K562 (cell line): Measurements from ENCODE around the gene TIMM17B. TPM values are rescaled to one million over a fixed set of nuclear protein-coding genes. Genes with fewer than 3 reads are reported as not detected.

Experiments used
- CHD1 ChIP-seq: fragments of 200-600 bp; sonication (generic); IDR thresholded peaks from one replicate; pipeline ENCODE4 v1.6.1; 2012; ENCODE audit warnings: mild to moderate bottlenecking, moderate library complexity, low read length, inconsistent platforms
- E2F3 ChIP-seq: fragments of 250-450 bp; sonication (Bioruptor Pico); IDR thresholded peaks from 2 replicates; pipeline ENCODE4 v1.4.0; 2020; ENCODE audit warnings: mild to moderate bottlenecking
- FUS ChIP-seq: fragments of 200-400 bp; formaldehyde crosslinking; optimal IDR thresholded peaks from 2 replicates; pipeline ENCODE3; 2017; ENCODE audit warnings: low read depth, low read length
- JUN ChIP-seq, 2 experiments: sonication (generic) in 1 of 2; formaldehyde crosslinking in 1 of 2; IDR thresholded peaks; 2 replicates each; pipeline versions ENCODE4 v1.6.1 to v1.8.0; 2012 to 2022; ENCODE audit warnings: borderline replicate concordance in 2 of 2, mild to moderate bottlenecking in 2 of 2, improper control_type of control experiment in 1 of 2, low read depth in 1 of 2, low read length in 1 of 2, missing genetic modification reagents in 1 of 2
- JUND ChIP-seq, 2 experiments: IDR thresholded peaks; 2 replicates in 1 of 2; 3 replicates in 1 of 2; pipeline ENCODE4 v1.6.1; 2011; ENCODE audit warnings: borderline replicate concordance in 2 of 2, low read depth in 2 of 2, low read length in 2 of 2, improper control_type of control experiment in 1 of 2, missing biosample characterization in 1 of 2, missing genetic modification characterization in 1 of 2, missing genetic modification reagents in 1 of 2
- KDM1A ChIP-seq, 2 experiments: fragments of 450-650 bp; IDR thresholded peaks; 2 replicates each; pipeline ENCODE4 v1.6.1; 2016; ENCODE audit warnings: mild to moderate bottlenecking in 2 of 2
- KLF13 ChIP-seq: fragments of 450-650 bp; IDR thresholded peaks from 2 replicates; pipeline ENCODE4 v1.6.1; 2016; ENCODE audit warnings: missing genetic modification characterization, low read depth, mild to moderate bottlenecking, missing compliant biosample characterization, moderate library complexity, borderline replicate concordance
- POLR2AphosphoS5 ChIP-seq: IDR thresholded peaks from 2 replicates; pipeline ENCODE4 v1.6.1; 2011; ENCODE audit warnings: mild to moderate bottlenecking, low read depth, low read length, moderate library complexity; ENCODE audit not compliant: control insufficient read depth, insufficient read depth
- PTBP1 ChIP-seq: fragments of 200-400 bp; formaldehyde crosslinking; IDR thresholded peaks from 2 replicates; pipeline ENCODE4 v1.6.1; 2017; ENCODE audit warnings: low read depth, low read length
- RUNX1 ChIP-seq: sonication (generic); IDR thresholded peaks from 2 replicates; pipeline ENCODE4 v1.6.1; 2016; ENCODE audit warnings: antibody characterized with exemption, low read depth
- ZBED1 ChIP-seq: IDR thresholded peaks from 2 replicates; pipeline ENCODE4 v1.6.1; 2014
- ZC3H8 ChIP-seq: fragments of 450-650 bp; IDR thresholded peaks from 2 replicates; pipeline ENCODE4 v1.6.1; 2017
- ZFP1 ChIP-seq: fragments of 450-650 bp; formaldehyde crosslinking; IDR thresholded peaks from 2 replicates; pipeline ENCODE4 v1.4.0; 2020; ENCODE audit warnings: mild to moderate bottlenecking, mixed read lengths
- ZNF146 ChIP-seq: IDR thresholded peaks from one replicate; pipeline ENCODE4 v1.6.1; 2018; ENCODE audit warnings: missing compliant biosample characterization; ENCODE audit not compliant: unreplicated experiment
- ZNF347 ChIP-seq: fragments of 450-650 bp; formaldehyde crosslinking; IDR thresholded peaks from 2 replicates; pipeline ENCODE4 v1.4.0; 2020; ENCODE audit warnings: low read depth, mild to moderate bottlenecking, moderate library complexity
- polyA plus RNA-seq, 8 experiments: library from polyadenylated mRNA; depleted of rRNA in 4 of 8; stranded (reverse) in 5 of 8; unstranded in 3 of 8; fragments of >200 nt; fragmentation: Nextera tagmentation in 2 of 8; fragmentation: Illumina TruSeq in 1 of 8; extraction: Ambion mirVana in 2 of 8; extraction: Trizol in 1 of 8; gene quantifications; 2 replicates each; pipeline versions ENCODE4 v1.2.1 to v1.2.3, GENCODE V29; 2011 to 2014; ENCODE audit warnings: inconsistent platforms in 1 of 8, missing spikeins in 1 of 8
- total RNA-seq, 7 experiments: library from RNA; depleted of rRNA in 6 of 7; stranded (reverse); fragments of >200 nt in 6 of 7; fragmentation: Illumina TruSeq in 2 of 7; extraction: Trizol in 2 of 7; gene quantifications; 2 replicates each; pipeline versions ENCODE4 v1.2.1 to v1.2.3, GENCODE V29; 2011 to 2021; ENCODE audit warnings: low replicate concordance in 1 of 7
- TF ChIP-seq, protein P1 (sequence below): sonication (generic); formaldehyde crosslinking; IDR thresholded peaks from 2 replicates; pipeline ENCODE4 v1.8.0; 2022; ENCODE audit warnings: mild to moderate bottlenecking, missing genetic modification reagents, borderline replicate concordance
- TF ChIP-seq, protein P2 (sequence below): sonication (generic); formaldehyde crosslinking; IDR thresholded peaks from 2 replicates; pipeline ENCODE4 v1.8.0; 2022; ENCODE audit warnings: mild to moderate bottlenecking, missing genetic modification reagents
- TF ChIP-seq, protein P3 (sequence below), 2 experiments: fragments of 450-650 bp in 1 of 2; IDR thresholded peaks; 2 replicates each; pipeline ENCODE4 v1.6.1; 2011 to 2017; ENCODE audit warnings: low read depth in 2 of 2, antibody characterized with exemption in 1 of 2, borderline replicate concordance in 1 of 2, low read length in 1 of 2, mild to moderate bottlenecking in 1 of 2, mixed read lengths in 1 of 2; ENCODE audit not compliant: control insufficient read depth in 1 of 2

The TIMM17B gene
- total and polyA plus RNA-seq, 9 of the 15 experiments (the other 6 are each of a cell fraction or from before 2014, with no cell fraction given) = 9.9 to 184 (median 115) TPM

DNA sequence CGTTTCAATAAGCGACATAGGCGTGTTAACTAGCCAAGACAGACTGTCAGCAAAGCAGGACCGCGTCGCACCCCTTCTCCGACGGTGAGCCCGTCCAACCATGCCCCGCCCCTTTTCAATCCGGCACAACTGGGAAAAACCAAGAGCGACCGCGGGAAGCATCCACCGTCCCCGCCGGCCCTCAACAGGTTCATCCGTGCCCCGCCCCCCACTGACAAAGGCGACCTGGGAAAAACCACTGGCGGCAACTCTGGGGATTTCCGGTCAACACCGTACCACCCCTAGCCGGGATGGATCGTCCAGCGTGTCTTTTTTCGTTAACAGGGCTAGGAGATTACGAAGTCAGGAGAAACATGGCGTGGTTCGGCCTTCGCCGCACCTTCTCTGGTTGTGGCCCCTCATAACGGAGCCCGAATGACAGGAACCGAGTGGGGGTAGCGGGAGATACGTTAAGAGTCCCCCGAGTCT, 377 bp downstream of the TIMM17B start (continued):
- TF ChIP-seq KLF13 (tag) (no peak; the same call in 1 of the 2 replicates), ZBED1 (no peak), ZNF347 (CRISPR knock-in tag) (no peak), KDM1A (IDR thresholded peaks at IDR 0.05) (no peak), ZNF146 (CRISPR knock-in tag) (no peak), E2F3 (CRISPR knock-in tag) (no peak), ZFP1 (no peak), CHD1 (no peak), FUS (no peak), RUNX1 (no peak), PTBP1 (no peak), POLR2AphosphoS5 (peak; percentile 29), ZC3H8 (no peak), JUND (IDR thresholded peaks at IDR 0.05; ENCODE audit: borderline replicate concordance, low read depth, low read length) (peak; percentile 85), JUND (tag; IDR thresholded peaks at IDR 0.05; ENCODE audit: borderline replicate concordance, low read depth, low read length) (no peak), JUN (IDR thresholded peaks at IDR 0.05; ENCODE audit: borderline replicate concordance, low read depth, low read length) (no peak), JUN (CRISPR knock-in tag; IDR thresholded peaks at IDR 0.05; ENCODE audit: borderline replicate concordance) (no peak)
- TF ChIP-seq, protein P1, sequence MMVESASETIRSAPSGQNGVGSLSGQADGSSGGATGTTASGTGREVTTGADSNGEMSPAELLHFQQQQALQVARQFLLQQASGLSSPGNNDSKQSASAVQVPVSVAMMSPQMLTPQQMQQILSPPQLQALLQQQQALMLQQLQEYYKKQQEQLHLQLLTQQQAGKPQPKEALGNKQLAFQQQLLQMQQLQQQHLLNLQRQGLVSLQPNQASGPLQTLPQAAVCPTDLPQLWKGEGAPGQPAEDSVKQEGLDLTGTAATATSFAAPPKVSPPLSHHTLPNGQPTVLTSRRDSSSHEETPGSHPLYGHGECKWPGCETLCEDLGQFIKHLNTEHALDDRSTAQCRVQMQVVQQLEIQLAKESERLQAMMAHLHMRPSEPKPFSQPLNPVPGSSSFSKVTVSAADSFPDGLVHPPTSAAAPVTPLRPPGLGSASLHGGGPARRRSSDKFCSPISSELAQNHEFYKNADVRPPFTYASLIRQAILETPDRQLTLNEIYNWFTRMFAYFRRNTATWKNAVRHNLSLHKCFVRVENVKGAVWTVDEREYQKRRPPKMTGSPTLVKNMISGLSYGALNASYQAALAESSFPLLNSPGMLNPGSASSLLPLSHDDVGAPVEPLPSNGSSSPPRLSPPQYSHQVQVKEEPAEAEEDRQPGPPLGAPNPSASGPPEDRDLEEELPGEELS (CRISPR knock-in tag) = no peak
- TF ChIP-seq, protein P2, sequence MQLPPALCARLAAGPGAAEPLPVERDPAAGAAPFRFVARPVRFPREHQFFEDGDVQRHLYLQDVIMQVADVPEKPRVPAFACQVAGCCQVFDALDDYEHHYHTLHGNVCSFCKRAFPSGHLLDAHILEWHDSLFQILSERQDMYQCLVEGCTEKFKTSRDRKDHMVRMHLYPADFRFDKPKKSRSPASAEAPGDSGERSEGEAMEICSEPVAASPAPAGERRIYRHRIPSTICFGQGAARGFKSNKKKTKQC (CRISPR knock-in tag) = no peak
- TF ChIP-seq, protein P3, sequence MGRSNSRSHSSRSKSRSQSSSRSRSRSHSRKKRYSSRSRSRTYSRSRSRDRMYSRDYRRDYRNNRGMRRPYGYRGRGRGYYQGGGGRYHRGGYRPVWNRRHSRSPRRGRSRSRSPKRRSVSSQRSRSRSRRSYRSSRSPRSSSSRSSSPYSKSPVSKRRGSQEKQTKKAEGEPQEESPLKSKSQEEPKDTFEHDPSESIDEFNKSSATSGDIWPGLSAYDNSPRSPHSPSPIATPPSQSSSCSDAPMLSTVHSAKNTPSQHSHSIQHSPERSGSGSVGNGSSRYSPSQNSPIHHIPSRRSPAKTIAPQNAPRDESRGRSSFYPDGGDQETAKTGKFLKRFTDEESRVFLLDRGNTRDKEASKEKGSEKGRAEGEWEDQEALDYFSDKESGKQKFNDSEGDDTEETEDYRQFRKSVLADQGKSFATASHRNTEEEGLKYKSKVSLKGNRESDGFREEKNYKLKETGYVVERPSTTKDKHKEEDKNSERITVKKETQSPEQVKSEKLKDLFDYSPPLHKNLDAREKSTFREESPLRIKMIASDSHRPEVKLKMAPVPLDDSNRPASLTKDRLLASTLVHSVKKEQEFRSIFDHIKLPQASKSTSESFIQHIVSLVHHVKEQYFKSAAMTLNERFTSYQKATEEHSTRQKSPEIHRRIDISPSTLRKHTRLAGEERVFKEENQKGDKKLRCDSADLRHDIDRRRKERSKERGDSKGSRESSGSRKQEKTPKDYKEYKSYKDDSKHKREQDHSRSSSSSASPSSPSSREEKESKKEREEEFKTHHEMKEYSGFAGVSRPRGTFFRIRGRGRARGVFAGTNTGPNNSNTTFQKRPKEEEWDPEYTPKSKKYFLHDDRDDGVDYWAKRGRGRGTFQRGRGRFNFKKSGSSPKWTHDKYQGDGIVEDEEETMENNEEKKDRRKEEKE (IDR thresholded peaks at IDR 0.05; ENCODE audit: borderline replicate concordance in 1 of 2, control insufficient read depth in 1 of 2, low read depth in 2 of 2, low read length in 1 of 2) = no peak; a peak in 1 of 4 replicates
